Peyer's patch (tissue), 4 donors: ENCODE results near the gene SUSD4. TPM values are rescaled to one million over a fixed set of nuclear protein-coding genes. Genes with fewer than 3 reads are reported as not detected.

ENCODE experiments used
- DNase-seq, 3 donors: peaks; one replicate each; pipeline ENCODE4 v3.0.0-alpha.2; 2017 to 2019
- H3K27ac ChIP-seq, 4 donors: fragments of 200-600 bp; sonication (generic); one replicate each; pipeline ENCODE4 v1.5.1; 2016 to 2019
- H3K27me3 ChIP-seq, 2 donors: fragments of 200-600 bp; sonication (generic); one replicate each; pipeline ENCODE4 v1.5.1; 2019
- H3K36me3 ChIP-seq, 3 donors: fragments of 200-600 bp; sonication (generic); one replicate each; pipeline ENCODE4 v1.5.1; 2016 to 2019
- H3K4me1 ChIP-seq, 4 donors: fragments of 200-600 bp; sonication (generic); one replicate each; pipeline ENCODE4 v1.5.1; 2016 to 2019
- H3K4me3 ChIP-seq, 4 donors: fragments of 200-600 bp; sonication (generic); 1 replicate in 3 of 4; 2 replicates in 1 of 4; pipeline ENCODE4 v1.5.1; 2016 to 2019; ENCODE audit warnings: mild to moderate bottlenecking in 1 of 4
- H3K9me3 ChIP-seq, 4 donors: fragments of 200-600 bp; sonication (generic); one replicate each; pipeline ENCODE4 v1.5.1; 2016 to 2019; ENCODE audit warnings: mild to moderate bottlenecking in 1 of 4
- CTCF ChIP-seq, 6 experiments: fragments of 450-650 bp in 4 of 6; fragments of 200-600 bp in 2 of 6; sonication (generic) in 1 of 6; IDR thresholded peaks; one replicate each; pipeline ENCODE4 v1.5.1; 2017 to 2019; ENCODE audit warnings: antibody characterized with exemption in 6 of 6, mild to moderate bottlenecking in 3 of 6, moderate library complexity in 1 of 6
- POLR2A ChIP-seq, 2 donors: fragments of 450-650 bp; IDR thresholded peaks; one replicate each; pipeline ENCODE4 v1.5.1; 2017; ENCODE audit warnings: antibody characterized with exemption in 2 of 2, mild to moderate bottlenecking in 2 of 2, moderate library complexity in 2 of 2
- total RNA-seq, 4 donors: library from RNA; depleted of rRNA; stranded (reverse); fragments of >200 nt; gene quantifications; one replicate each; pipeline ENCODE4 v1.1.0, GENCODE V29; 2016

The SUSD4 gene
- total RNA-seq, 4 donors from 2014 or later, result 0.54 TPM; not detected in 3

- H3K9me3 ChIP-seq, result no peaks in the 10 kb centered on the region
- H3K4me3 ChIP-seq, result no peak overlapping the region
- no peak overlapping the region for H3K27ac ChIP-seq
- H3K27me3 ChIP-seq, result no peaks in the 10 kb centered on the region
- no peak for DNase-seq
- TF ChIP-seq POLR2A (IDR thresholded peaks at IDR 0.05), result no peak
- TF ChIP-seq CTCF (IDR thresholded peaks at IDR 0.05), result no peak
- H3K4me1 ChIP-seq, result no peaks in the 10 kb centered on the region
- H3K36me3 ChIP-seq, result no peaks in the 10 kb centered on the region
Observed at GRCh38 chr1:223271085-223271781, 92.7 kb downstream of the SUSD4 start.

GRCh38 chr1:223270155-223270554 is 93.8 kb downstream of the SUSD4 start:
- H3K27ac ChIP-seq, result no peak overlapping the region
- H3K36me3 ChIP-seq, result no peaks in the 10 kb centered on the region
- no peaks in the 10 kb centered on the region for H3K27me3 ChIP-seq
- H3K9me3 ChIP-seq, result no peaks in the 10 kb centered on the region
- no peak for DNase-seq
- no peak overlapping the region for H3K4me3 ChIP-seq
- TF ChIP-seq CTCF (IDR thresholded peaks at IDR 0.05), result no peak
- no peak for TF ChIP-seq POLR2A (IDR thresholded peaks at IDR 0.05)
- H3K4me1 ChIP-seq, result no peaks in the 10 kb centered on the region

- Histone ChIP-seq H3K27me3 (no peaks in the 10 kb centered on the region), H3K4me3 (no peak overlapping the region), H3K27ac (no peak overlapping the region), H3K9me3 (no peaks in the 10 kb centered on the region), H3K4me1 (no peaks in the 10 kb centered on the region), H3K36me3 (no peaks in the 10 kb centered on the region)
- no peak for TF ChIP-seq CTCF (IDR thresholded peaks at IDR 0.05)
- TF ChIP-seq POLR2A (IDR thresholded peaks at IDR 0.05), result no peak
- no peak for DNase-seq
Observed at GRCh38 chr1:223269006-223269405, 95.0 kb downstream of the SUSD4 start.

GRCh38 chr1:223266632-223267172 is 97.3 kb downstream of the SUSD4 start:
- no peak for DNase-seq
- Histone ChIP-seq H3K27me3 (no peaks in the 10 kb centered on the region), H3K4me1 (no peaks in the 10 kb centered on the region), H3K36me3 (no peaks in the 10 kb centered on the region), H3K27ac (no peak overlapping the region), H3K4me3 (no peak overlapping the region), H3K9me3 (no peaks in the 10 kb centered on the region)
- TF ChIP-seq POLR2A (IDR thresholded peaks at IDR 0.05), result no peak
- no peak for TF ChIP-seq CTCF (IDR thresholded peaks at IDR 0.05)

GRCh38 chr1:223264983-223265908 is 98.7 kb downstream of the SUSD4 start:
- H3K9me3 ChIP-seq, result no peaks in the 10 kb centered on the region
- H3K27ac ChIP-seq, result no peak overlapping the region
- no peak overlapping the region for H3K4me3 ChIP-seq
- DNase-seq, result no peak
- no peaks in the 10 kb centered on the region for H3K4me1 ChIP-seq
- H3K27me3 ChIP-seq, result no peaks in the 10 kb centered on the region
- no peak for TF ChIP-seq POLR2A (IDR thresholded peaks at IDR 0.05)
- no peak for TF ChIP-seq CTCF (IDR thresholded peaks at IDR 0.05)
- H3K36me3 ChIP-seq, result no peaks in the 10 kb centered on the region
